KMS-11 (cell line): ENCODE measurements around the gene LBR.

Source experiments
- H2AFZ ChIP-seq: fragments of 200-600 bp; sonication (generic); 2 replicates; pipeline ENCODE4 v1.6.1; 2016; ENCODE audit warnings: antibody characterized with exemption, mixed run types, low read depth
- H3K27ac ChIP-seq: fragments of 200-600 bp; sonication (generic); 2 replicates; pipeline ENCODE4 v1.6.1; 2016; ENCODE audit warnings: mild to moderate bottlenecking, mixed run types
- H3K27me3 ChIP-seq: fragments of 200-600 bp; sonication (generic); 2 replicates; pipeline ENCODE4 v1.6.1; 2017; ENCODE audit warnings: mild to moderate bottlenecking, low read depth, mixed run types, moderate library complexity; ENCODE audit not compliant: insufficient read depth
- H3K36me3 ChIP-seq: fragments of 200-600 bp; sonication (generic); 2 replicates; pipeline ENCODE4 v1.6.1; 2017; ENCODE audit warnings: mild to moderate bottlenecking, mixed run types; ENCODE audit not compliant: insufficient read depth
- H3K4me1 ChIP-seq: fragments of 200-600 bp; sonication (generic); 2 replicates; pipeline ENCODE4 v1.6.1; 2016; ENCODE audit warnings: mild to moderate bottlenecking, low read depth, mixed run types; ENCODE audit not compliant: poor library complexity, severe bottlenecking
- H3K4me2 ChIP-seq: fragments of 200-600 bp; sonication (generic); 2 replicates; pipeline ENCODE4 v1.7.0; 2016; ENCODE audit warnings: mild to moderate bottlenecking, mixed run types
- H3K4me3 ChIP-seq: fragments of 200-600 bp; sonication (generic); IDR thresholded peaks from 2 replicates; pipeline ENCODE4 v1.6.1; 2017; ENCODE audit warnings: low read depth, low read length, mixed read lengths; ENCODE audit not compliant: insufficient read depth
- H3K79me2 ChIP-seq: fragments of 200-600 bp; sonication (generic); 2 replicates; pipeline ENCODE4 v1.6.1; 2016; ENCODE audit warnings: low read depth, mixed run types; ENCODE audit not compliant: insufficient read depth
- H3K9ac ChIP-seq: fragments of 200-600 bp; sonication (generic); 2 replicates; pipeline ENCODE4 v1.6.1; 2016; ENCODE audit warnings: mild to moderate bottlenecking, mixed run types
- H4K20me1 ChIP-seq: fragments of 200-600 bp; sonication (generic); 2 replicates; pipeline ENCODE4 v1.6.1; 2016; ENCODE audit warnings: mild to moderate bottlenecking, mixed run types; ENCODE audit not compliant: insufficient read depth
- TF ChIP-seq, protein P1 (sequence below): fragments of 200-600 bp; sonication (generic); conservative IDR thresholded peaks from 2 replicates; pipeline ENCODE4 v1.6.1; 2017; ENCODE audit warnings: low read depth, mild to moderate bottlenecking, antibody characterized with exemption, low read length, moderate library complexity, mixed read lengths

The LBR gene

DNA sequence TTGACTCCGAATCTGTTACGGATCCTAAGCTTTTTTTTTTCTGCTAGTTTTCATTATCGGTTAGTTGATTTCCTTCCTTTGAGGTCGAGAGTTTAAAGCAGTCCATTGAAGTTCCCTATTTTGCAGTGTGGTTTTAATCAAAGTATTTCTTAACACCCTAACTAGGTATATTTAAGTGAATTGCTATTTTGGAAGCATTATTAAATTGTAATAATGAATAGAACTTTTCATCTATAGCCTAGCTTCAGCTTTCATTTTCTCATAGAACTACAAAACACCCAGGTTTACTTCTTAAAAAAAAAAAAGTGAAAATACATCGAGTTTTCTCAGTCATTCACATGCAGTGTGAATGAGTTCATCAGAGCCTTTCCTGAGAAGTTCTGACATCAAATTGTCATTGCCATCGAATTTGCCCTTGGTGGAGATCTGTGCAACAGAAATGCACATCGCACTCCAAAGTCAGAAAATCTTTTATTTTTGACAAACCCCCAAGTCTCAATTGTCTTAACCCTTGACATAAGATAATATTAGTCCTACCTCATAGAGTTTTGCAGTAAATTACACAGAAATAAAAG is 1.1 kb upstream of the LBR start:
- no peaks in the 10 kb centered on the region for H3K36me3 ChIP-seq
- TF ChIP-seq, protein P1, sequence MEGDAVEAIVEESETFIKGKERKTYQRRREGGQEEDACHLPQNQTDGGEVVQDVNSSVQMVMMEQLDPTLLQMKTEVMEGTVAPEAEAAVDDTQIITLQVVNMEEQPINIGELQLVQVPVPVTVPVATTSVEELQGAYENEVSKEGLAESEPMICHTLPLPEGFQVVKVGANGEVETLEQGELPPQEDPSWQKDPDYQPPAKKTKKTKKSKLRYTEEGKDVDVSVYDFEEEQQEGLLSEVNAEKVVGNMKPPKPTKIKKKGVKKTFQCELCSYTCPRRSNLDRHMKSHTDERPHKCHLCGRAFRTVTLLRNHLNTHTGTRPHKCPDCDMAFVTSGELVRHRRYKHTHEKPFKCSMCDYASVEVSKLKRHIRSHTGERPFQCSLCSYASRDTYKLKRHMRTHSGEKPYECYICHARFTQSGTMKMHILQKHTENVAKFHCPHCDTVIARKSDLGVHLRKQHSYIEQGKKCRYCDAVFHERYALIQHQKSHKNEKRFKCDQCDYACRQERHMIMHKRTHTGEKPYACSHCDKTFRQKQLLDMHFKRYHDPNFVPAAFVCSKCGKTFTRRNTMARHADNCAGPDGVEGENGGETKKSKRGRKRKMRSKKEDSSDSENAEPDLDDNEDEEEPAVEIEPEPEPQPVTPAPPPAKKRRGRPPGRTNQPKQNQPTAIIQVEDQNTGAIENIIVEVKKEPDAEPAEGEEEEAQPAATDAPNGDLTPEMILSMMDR = no peak
- peak overlapping the region; percentile 88 for H3K27ac ChIP-seq
- peaks cover 21% of the 10 kb centered on the region for H4K20me1 ChIP-seq
- H3K79me2 ChIP-seq = peaks cover 38% of the 10 kb centered on the region
- peak overlapping the region; percentile 89 for H3K9ac ChIP-seq
- peak overlapping the region; percentile 84 for H3K4me2 ChIP-seq
- H3K27me3 ChIP-seq = no peaks in the 10 kb centered on the region
- H2AFZ ChIP-seq = peak overlapping the region; percentile 79
- peaks cover 31% of the 10 kb centered on the region for H3K4me1 ChIP-seq
- H3K4me3 ChIP-seq = peak overlapping the region; percentile 96

DNA sequence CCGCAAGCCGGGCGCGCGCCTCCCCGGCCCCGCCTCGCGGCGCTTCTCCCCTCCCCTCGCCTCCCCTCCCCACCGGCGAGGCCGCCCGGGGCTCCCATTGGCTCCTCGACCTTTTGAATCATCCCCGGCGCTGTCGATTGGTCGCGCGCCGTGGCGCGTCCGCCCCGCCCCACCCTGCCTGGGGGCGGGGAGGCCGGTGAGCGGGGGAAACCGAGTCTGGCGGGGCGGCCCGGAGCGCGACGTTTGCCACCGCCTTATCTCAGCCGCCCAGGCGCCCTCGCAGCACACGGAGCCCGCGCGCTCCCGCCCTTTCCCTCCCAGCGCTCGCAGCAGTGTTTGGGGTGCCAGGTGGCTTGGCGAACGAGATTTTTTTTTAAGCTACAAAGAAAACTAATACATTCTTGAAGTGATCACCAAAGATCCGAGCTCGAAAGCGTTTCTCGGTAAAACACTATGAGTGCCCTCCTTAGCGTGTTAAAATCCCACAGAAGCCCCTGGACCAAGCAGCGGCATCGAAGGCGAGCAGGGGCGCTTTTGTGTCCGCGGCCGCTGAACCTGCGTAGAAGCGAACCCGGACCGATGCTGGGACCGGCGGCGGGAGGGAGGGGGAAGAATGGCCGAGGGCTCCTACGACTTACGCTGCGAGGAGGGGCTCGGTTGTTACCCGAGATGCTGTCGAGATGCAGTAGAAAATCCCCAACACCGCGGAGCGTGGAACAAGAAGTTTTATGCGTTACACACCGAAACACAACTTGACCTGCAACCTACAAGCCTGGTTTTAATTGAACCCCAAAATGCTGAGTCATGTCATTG is 436 bp upstream of the LBR start:
- H3K4me3 ChIP-seq = peak overlapping the region; percentile 96
- H4K20me1 ChIP-seq = peaks cover 21% of the 10 kb centered on the region
- TF ChIP-seq, protein P1 = no peak
- H3K4me1 ChIP-seq = peaks cover 31% of the 10 kb centered on the region
- peak overlapping the region; percentile 84 for H3K4me2 ChIP-seq
- peak overlapping the region; percentile 88 for H3K27ac ChIP-seq
- peak overlapping the region; percentile 79 for H2AFZ ChIP-seq
- H3K36me3 ChIP-seq = no peaks in the 10 kb centered on the region
- H3K27me3 ChIP-seq = no peaks in the 10 kb centered on the region
- H3K79me2 ChIP-seq = peaks cover 45% of the 10 kb centered on the region
- peak overlapping the region; percentile 89 for H3K9ac ChIP-seq

DNA sequence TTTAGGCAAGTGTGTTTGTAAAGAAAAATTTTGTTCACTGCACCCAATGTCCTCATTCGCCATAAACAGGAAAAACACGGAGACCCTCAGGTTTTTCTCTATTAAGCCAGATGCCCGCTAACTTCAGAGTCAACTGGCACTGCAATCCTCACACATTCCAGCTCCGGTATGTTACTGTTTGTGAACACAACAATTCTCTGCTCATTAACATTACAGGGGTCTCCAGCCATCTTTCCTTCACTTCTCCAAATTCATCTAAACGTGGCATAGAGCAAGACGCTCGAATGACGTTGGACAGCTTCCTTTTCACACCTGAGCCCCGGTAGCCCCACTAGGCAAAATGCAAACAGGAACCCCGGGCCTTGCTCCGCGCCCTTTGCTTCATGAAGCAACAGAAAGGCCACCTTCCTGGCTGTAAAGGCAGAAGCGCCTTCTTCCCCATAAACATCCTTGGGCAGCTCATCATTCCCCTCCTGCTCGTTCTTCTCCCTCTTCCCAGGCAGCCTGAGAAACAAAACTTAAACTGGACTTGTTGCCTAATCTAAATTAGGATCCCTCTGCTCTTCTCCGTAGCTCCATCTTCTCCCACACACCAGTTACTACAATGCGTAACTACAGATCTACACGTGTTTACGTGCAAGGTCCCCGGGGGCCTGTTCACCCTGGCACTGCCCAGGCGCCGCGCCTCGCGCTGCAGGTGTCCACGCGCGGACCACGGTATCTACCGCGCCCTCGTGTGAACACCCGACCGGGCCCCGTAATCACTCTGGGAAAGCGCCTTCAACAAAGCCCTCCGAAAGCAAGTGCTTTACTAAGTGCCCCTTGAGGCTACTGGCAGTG is 1.2 kb downstream of the LBR start:
- H3K9ac ChIP-seq = peak overlapping the region; percentile 89
- peaks cover 31% of the 10 kb centered on the region for H3K4me1 ChIP-seq
- peaks cover 62% of the 10 kb centered on the region for H3K79me2 ChIP-seq
- H3K4me3 ChIP-seq = peak overlapping the region; percentile 17
- H3K36me3 ChIP-seq = no peaks in the 10 kb centered on the region
- peak overlapping the region; percentile 88 for H3K27ac ChIP-seq
- H3K27me3 ChIP-seq = no peaks in the 10 kb centered on the region
- peak overlapping the region; percentile 79 for H2AFZ ChIP-seq
- H4K20me1 ChIP-seq = peaks cover 21% of the 10 kb centered on the region
- H3K4me2 ChIP-seq = peak overlapping the region; percentile 77
- TF ChIP-seq, protein P1 = no peak

DNA sequence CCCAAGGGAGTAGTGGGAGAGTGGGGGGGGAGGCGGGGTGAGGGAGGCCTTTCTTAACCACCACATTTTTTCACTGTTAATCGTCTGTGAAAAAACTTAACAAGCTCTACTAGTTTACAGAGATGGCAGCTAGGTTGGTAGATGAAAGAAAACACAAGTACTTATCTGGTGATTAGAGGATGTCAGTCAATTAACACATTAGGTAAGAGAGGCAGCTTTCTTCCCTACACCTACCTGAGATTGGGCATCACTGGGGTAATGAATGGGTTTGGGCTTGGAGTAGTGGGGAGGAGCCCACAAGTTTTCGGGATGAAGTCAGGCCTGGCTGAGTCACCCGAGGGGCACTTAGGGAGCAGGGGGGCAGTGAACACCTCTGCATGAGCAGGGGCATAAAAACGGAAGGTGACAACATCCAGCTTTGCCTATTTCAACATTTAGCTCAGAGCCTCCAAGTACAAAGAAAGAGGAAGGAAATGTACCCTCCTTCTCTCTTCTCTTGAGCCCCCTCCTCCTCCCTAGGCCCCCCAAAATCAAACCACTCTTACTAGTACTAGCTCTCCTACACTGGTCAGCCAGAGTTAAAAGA is 2.5 kb downstream of the LBR start:
- Histone ChIP-seq H3K27ac (no peak overlapping the region), H2AFZ (no peak overlapping the region), H3K9ac (no peak overlapping the region), H3K4me3 (no peak overlapping the region), H4K20me1 (peaks cover 21% of the 10 kb centered on the region), H3K4me2 (peak overlapping the region; percentile 77), H3K36me3 (no peaks in the 10 kb centered on the region; the same call in 1 of the 2 replicates), H3K4me1 (peaks cover 35% of the 10 kb centered on the region), H3K79me2 (peaks cover 75% of the 10 kb centered on the region), H3K27me3 (no peaks in the 10 kb centered on the region)
- TF ChIP-seq, protein P1 = no peak
